Posterior vena cava (tissue), 2 donors: ENCODE data around the gene MSRB1. TPM values are rescaled to one million over a fixed set of nuclear protein-coding genes. Genes with fewer than 3 reads are reported as not detected.

Experiments
- DNase-seq: peaks from one replicate; pipeline ENCODE4 v3.0.0-alpha.2; 2020; ENCODE audit warnings: low spot score
- intact Hi-C, 2 donors: fragments of 100-400 bp; cut with DNase I; formaldehyde crosslinking; loops; one replicate each; pipeline versions ENCODE4 v1.14.1 to v1.14.2; 2022 to 2023
- total RNA-seq, 2 donors: library from RNA; stranded (reverse); fragmentation: NEBNext Ultra II Directional; extraction: Animal tissue kit (Norgen Biotek cat#: 25700); gene quantifications; one replicate each; pipeline ENCODE4 v1.2.1, GENCODE V29; 2021
- donor health status: DM: yes; HTN: yes; CAD: no.
- donor health status: DM: yes; HTN: yes; CAD: no.

The MSRB1 gene
- total RNA-seq, 2 donors from 2014 or later, result 61.4 to 70.0 TPM

- DNase-seq, result no peak
- intact Hi-C loops, result no loop called here
Observed at GRCh38 chr16:1980030-1980769, 37.2 kb upstream of the MSRB1 start.

GRCh38 chr16:1979271-1980029 lies 36.5 kb upstream of the MSRB1 start:
- DNase-seq, result no peak
- intact Hi-C loops, result no loop called here

- no peak for DNase-seq
- intact Hi-C loops, result no loop called here
Observed at GRCh38 chr16:1978476-1979120, 35.6 kb upstream of the MSRB1 start.

- DNase-seq, result no peak
- intact Hi-C loops, result no loop called here
Observed at GRCh38 chr16:1977875-1978268, 34.9 kb upstream of the MSRB1 start.

GRCh38 chr16:1976951-1977874 lies 34.2 kb upstream of the MSRB1 start:
- intact Hi-C loops, result no loop called here
- DNase-seq, result no peak

GRCh38 chr16:1976216-1976520 lies 33.2 kb upstream of the MSRB1 start:
- intact Hi-C loops, result no loop called here

GRCh38 chr16:1975432-1976215 lies 32.6 kb upstream of the MSRB1 start:
- intact Hi-C loops, result no loop called here

More at GRCh38 chr16:1976216-1976520, 33.2 kb upstream of the MSRB1 start:
- DNase-seq, result no peak

GRCh38 chr16:1974157-1975070 lies 31.4 kb upstream of the MSRB1 start:
- intact Hi-C loops, result no loop called here
- no peak for DNase-seq

More at GRCh38 chr16:1975432-1976215, 32.6 kb upstream of the MSRB1 start:
- no peak for DNase-seq

- DNase-seq, result no peak
- intact Hi-C loops, result no loop called here
Observed at GRCh38 chr16:1973461-1974156, 30.6 kb upstream of the MSRB1 start.

GRCh38 chr16:1972490-1972877 lies 29.5 kb upstream of the MSRB1 start:
- no peak for DNase-seq
- intact Hi-C loops, result no loop called here

- intact Hi-C loops, result no loop called here
- DNase-seq, result peak; percentile 98
Observed at GRCh38 chr16:1971796-1972489, 28.9 kb upstream of the MSRB1 start, which contains the start of gene TBL3. Gene TBL3, plus strand, starts transcription at chr16:1972053. Its CDS starts 112 bp downstream, at chr16:1972165.

- intact Hi-C loops, result no loop called here
Observed at GRCh38 chr16:1968146-1968953, 25.4 kb upstream of the MSRB1 start.

GRCh38 chr16:1966460-1966859 lies 23.5 kb upstream of the MSRB1 start, which contains the start of gene RNF151:
Gene RNF151, plus strand, starts transcription at chr16:1966856. Its CDS starts 26 bp downstream, at chr16:1966882.
- no peak for DNase-seq
- intact Hi-C loops, result no loop called here

More at GRCh38 chr16:1968146-1968953, 25.4 kb upstream of the MSRB1 start:
- no peak for DNase-seq

- intact Hi-C loops, result no loop called here
- DNase-seq, result no peak
Observed at GRCh38 chr16:1965396-1966001, 22.5 kb upstream of the MSRB1 start.
